Ishikawa (cell line): ENCODE data around the gene TEAD1.

ENCODE experiments used
- CEBPB ChIP-seq: IDR thresholded peaks from 2 replicates; pipeline ENCODE4 v1.6.1; 2012
- EGR1 ChIP-seq: IDR thresholded peaks from 2 replicates; pipeline ENCODE4 v1.6.1; 2012
- EP300 ChIP-seq: IDR thresholded peaks from 2 replicates; pipeline ENCODE4 v1.6.1; 2012; ENCODE audit warnings: borderline replicate concordance
- FOXM1 ChIP-seq: IDR thresholded peaks from 2 replicates; pipeline ENCODE4 v1.6.1; 2012; ENCODE audit warnings: low read depth, borderline replicate concordance
- RAD21 ChIP-seq: IDR thresholded peaks from 2 replicates; pipeline ENCODE4 v1.6.1; 2012; ENCODE audit warnings: low read depth
- TAF1 ChIP-seq: IDR thresholded peaks from 2 replicates; pipeline ENCODE4 v1.6.1; 2012; ENCODE audit warnings: low read depth, mild to moderate bottlenecking
- TCF12 ChIP-seq: IDR thresholded peaks from 2 replicates; pipeline ENCODE4 v1.6.1; 2012; ENCODE audit warnings: low read depth
- TF ChIP-seq, protein P1 (sequence below): IDR thresholded peaks from 2 replicates; pipeline ENCODE4 v1.6.1; 2012; ENCODE audit warnings: low read depth, mild to moderate bottlenecking
- TF ChIP-seq, protein P2 (sequence below): IDR thresholded peaks from 2 replicates; pipeline ENCODE4 v1.6.1; 2012
- TF ChIP-seq, protein P3 (sequence below): IDR thresholded peaks from 2 replicates; pipeline ENCODE4 v1.6.1; 2012

DNA sequence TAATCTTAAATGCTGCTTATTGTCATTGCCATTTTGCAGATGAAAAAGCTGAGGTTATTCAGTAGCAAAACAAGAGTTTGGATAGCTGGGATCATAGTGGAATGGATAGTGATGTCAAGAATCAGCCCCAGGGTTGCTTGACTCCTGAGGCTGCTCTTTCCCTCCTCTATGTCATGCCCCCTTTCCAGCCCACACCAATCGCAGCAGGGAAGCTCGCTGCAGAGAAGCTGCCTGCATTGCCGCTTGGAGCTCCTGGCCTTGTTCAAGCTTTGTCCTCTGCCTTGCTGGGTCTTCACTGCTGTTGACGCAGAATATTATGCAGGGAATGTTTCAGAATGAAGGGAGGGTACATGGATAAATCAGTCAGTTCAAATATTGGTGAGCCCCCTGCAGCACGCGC lies 206.1 kb downstream of the TEAD1 start:
- TF ChIP-seq, protein P1, sequence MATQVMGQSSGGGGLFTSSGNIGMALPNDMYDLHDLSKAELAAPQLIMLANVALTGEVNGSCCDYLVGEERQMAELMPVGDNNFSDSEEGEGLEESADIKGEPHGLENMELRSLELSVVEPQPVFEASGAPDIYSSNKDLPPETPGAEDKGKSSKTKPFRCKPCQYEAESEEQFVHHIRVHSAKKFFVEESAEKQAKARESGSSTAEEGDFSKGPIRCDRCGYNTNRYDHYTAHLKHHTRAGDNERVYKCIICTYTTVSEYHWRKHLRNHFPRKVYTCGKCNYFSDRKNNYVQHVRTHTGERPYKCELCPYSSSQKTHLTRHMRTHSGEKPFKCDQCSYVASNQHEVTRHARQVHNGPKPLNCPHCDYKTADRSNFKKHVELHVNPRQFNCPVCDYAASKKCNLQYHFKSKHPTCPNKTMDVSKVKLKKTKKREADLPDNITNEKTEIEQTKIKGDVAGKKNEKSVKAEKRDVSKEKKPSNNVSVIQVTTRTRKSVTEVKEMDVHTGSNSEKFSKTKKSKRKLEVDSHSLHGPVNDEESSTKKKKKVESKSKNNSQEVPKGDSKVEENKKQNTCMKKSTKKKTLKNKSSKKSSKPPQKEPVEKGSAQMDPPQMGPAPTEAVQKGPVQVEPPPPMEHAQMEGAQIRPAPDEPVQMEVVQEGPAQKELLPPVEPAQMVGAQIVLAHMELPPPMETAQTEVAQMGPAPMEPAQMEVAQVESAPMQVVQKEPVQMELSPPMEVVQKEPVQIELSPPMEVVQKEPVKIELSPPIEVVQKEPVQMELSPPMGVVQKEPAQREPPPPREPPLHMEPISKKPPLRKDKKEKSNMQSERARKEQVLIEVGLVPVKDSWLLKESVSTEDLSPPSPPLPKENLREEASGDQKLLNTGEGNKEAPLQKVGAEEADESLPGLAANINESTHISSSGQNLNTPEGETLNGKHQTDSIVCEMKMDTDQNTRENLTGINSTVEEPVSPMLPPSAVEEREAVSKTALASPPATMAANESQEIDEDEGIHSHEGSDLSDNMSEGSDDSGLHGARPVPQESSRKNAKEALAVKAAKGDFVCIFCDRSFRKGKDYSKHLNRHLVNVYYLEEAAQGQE, result no peak
- TF ChIP-seq RAD21 (no peak), TCF12 (no peak), TAF1 (no peak), EP300 (no peak), EGR1 (no peak), FOXM1 (no peak), CEBPB (no peak)
- TF ChIP-seq, protein P2, sequence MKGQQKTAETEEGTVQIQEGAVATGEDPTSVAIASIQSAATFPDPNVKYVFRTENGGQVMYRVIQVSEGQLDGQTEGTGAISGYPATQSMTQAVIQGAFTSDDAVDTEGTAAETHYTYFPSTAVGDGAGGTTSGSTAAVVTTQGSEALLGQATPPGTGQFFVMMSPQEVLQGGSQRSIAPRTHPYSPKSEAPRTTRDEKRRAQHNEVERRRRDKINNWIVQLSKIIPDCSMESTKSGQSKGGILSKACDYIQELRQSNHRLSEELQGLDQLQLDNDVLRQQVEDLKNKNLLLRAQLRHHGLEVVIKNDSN, result no peak
- TF ChIP-seq, protein P3, sequence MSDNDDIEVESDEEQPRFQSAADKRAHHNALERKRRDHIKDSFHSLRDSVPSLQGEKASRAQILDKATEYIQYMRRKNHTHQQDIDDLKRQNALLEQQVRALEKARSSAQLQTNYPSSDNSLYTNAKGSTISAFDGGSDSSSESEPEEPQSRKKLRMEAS, result no peak
